Measurements from ENCODE around the gene PDE2A.
A peak's percentile ranks its signal among the peaks of the same experiment; 100 is the strongest.

Gene PDE2A

GRCh38 chr11:72595292-72595684 is 78.9 kb downstream of the PDE2A start:
- H3K27ac ChIP-seq (ENCODE audit: low read depth, low read length): no peak overlapping the region
- H3K9me3 ChIP-seq (ENCODE audit: control insufficient read depth, insufficient read depth, low read depth, low read length): no peaks in the 10 kb centered on the region
- no peaks in the 10 kb centered on the region for H3K36me3 ChIP-seq (ENCODE audit: control insufficient read depth, insufficient read depth, low read length)
- no peak overlapping the region for H3K4me3 ChIP-seq (ENCODE audit: low read depth, low read length)
- no peak overlapping the region for H3K9ac ChIP-seq (ENCODE audit: low read length)
- peaks cover 69% of the 10 kb centered on the region for H3K27me3 ChIP-seq (ENCODE audit: control insufficient read depth, insufficient read depth, low read length)
- peaks cover 36% of the 10 kb centered on the region for H3K4me1 ChIP-seq (ENCODE audit: control insufficient read depth, insufficient read depth, low read length)

GRCh38 chr11:72594493-72595291 is 79.5 kb downstream of the PDE2A start:
- peaks cover 74% of the 10 kb centered on the region for H3K27me3 ChIP-seq (ENCODE audit: control insufficient read depth, insufficient read depth, low read length)
- H3K27ac ChIP-seq (ENCODE audit: low read depth, low read length): no peak overlapping the region
- H3K36me3 ChIP-seq (ENCODE audit: control insufficient read depth, insufficient read depth, low read length): no peaks in the 10 kb centered on the region
- peaks cover 31% of the 10 kb centered on the region for H3K4me1 ChIP-seq (ENCODE audit: control insufficient read depth, insufficient read depth, low read length)
- H3K9ac ChIP-seq (ENCODE audit: low read length): no peak overlapping the region
- H3K9me3 ChIP-seq (ENCODE audit: control insufficient read depth, insufficient read depth, low read depth, low read length): no peaks in the 10 kb centered on the region
- no peak overlapping the region for H3K4me3 ChIP-seq (ENCODE audit: low read depth, low read length)

- peaks cover 25% of the 10 kb centered on the region for H3K4me1 ChIP-seq (ENCODE audit: control insufficient read depth, insufficient read depth, low read length)
- H3K9ac ChIP-seq (ENCODE audit: low read length): no peak overlapping the region
- H3K27me3 ChIP-seq (ENCODE audit: control insufficient read depth, insufficient read depth, low read length): peaks cover 82% of the 10 kb centered on the region
- no peaks in the 10 kb centered on the region for H3K9me3 ChIP-seq (ENCODE audit: control insufficient read depth, insufficient read depth, low read depth, low read length)
- no peaks in the 10 kb centered on the region for H3K36me3 ChIP-seq (ENCODE audit: control insufficient read depth, insufficient read depth, low read length)
- no peak overlapping the region for H3K4me3 ChIP-seq (ENCODE audit: low read depth, low read length)
- H3K27ac ChIP-seq (ENCODE audit: low read depth, low read length): no peak overlapping the region
Measured at GRCh38 chr11:72592698-72593495, 81.3 kb downstream of the PDE2A start.

DNA sequence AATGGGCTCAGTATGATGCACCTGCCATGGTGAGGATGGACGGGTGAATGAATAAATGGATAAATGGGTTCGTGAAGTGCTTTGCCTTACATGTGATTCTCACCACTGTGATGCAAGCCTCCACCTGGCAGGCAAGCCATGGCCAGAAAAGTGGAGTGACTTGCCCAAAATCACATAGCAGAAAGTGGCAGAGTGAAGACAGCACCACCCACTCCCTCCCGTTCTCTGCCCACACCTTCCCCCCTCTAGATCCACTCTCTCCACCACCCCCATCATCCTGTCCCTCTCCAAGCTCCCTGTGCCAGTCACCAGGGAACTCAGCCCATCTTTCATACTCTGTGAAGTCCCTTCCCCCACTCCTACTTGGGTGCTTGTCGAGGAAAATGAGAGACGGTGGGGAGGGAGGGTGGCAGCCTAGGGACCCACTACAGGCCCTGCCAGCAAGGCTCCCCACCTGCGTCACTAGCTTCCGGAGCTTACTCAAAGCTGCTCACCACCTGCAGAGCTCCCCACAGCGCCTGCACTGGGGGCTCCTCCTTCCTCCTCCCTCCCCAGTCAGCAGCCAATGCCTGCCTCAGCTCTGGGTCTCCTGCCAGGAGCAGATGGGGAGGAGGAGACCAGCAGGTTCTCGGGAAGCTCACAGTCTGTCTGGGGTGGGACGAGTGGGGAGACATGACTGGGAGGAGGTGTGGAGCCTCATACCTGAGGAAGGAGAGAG is 82.3 kb downstream of the PDE2A start:
- peaks cover 88% of the 10 kb centered on the region for H3K27me3 ChIP-seq (ENCODE audit: control insufficient read depth, insufficient read depth, low read length)
- H3K4me1 ChIP-seq (ENCODE audit: control insufficient read depth, insufficient read depth, low read length): peaks cover 25% of the 10 kb centered on the region
- no peak overlapping the region for H3K27ac ChIP-seq (ENCODE audit: low read depth, low read length)
- no peaks in the 10 kb centered on the region for H3K9me3 ChIP-seq (ENCODE audit: control insufficient read depth, insufficient read depth, low read depth, low read length)
- no peak overlapping the region for H3K4me3 ChIP-seq (ENCODE audit: low read depth, low read length)
- no peaks in the 10 kb centered on the region for H3K36me3 ChIP-seq (ENCODE audit: control insufficient read depth, insufficient read depth, low read length)
- H3K9ac ChIP-seq (ENCODE audit: low read length): no peak overlapping the region

- Histone ChIP-seq H3K36me3 (ENCODE audit: control insufficient read depth, insufficient read depth, low read length) (no peaks in the 10 kb centered on the region), H3K4me1 (ENCODE audit: control insufficient read depth, insufficient read depth, low read length) (peaks cover 25% of the 10 kb centered on the region), H3K27me3 (ENCODE audit: control insufficient read depth, insufficient read depth, low read length) (peaks cover 94% of the 10 kb centered on the region), H3K4me3 (ENCODE audit: low read depth, low read length) (peak overlapping the region; percentile 56; the same call in 1 of the 2 replicates), H3K9ac (ENCODE audit: low read length) (no peak overlapping the region), H3K9me3 (ENCODE audit: control insufficient read depth, insufficient read depth, low read depth, low read length) (no peaks in the 10 kb centered on the region), H3K27ac (ENCODE audit: low read depth, low read length) (no peak overlapping the region)
Measured at GRCh38 chr11:72591023-72591422, 83.2 kb downstream of the PDE2A start.

GRCh38 chr11:72589802-72590761 is 84.1 kb downstream of the PDE2A start:
- no peaks in the 10 kb centered on the region for H3K36me3 ChIP-seq (ENCODE audit: control insufficient read depth, insufficient read depth, low read length)
- H3K27ac ChIP-seq (ENCODE audit: low read depth, low read length): no peak overlapping the region
- no peak overlapping the region for H3K9ac ChIP-seq (ENCODE audit: low read length)
- no peaks in the 10 kb centered on the region for H3K9me3 ChIP-seq (ENCODE audit: control insufficient read depth, insufficient read depth, low read depth, low read length)
- H3K4me3 ChIP-seq (ENCODE audit: low read depth, low read length): peak overlapping the region; percentile 56
- peaks cover 32% of the 10 kb centered on the region for H3K4me1 ChIP-seq (ENCODE audit: control insufficient read depth, insufficient read depth, low read length)
- peaks cover 100% of the 10 kb centered on the region for H3K27me3 ChIP-seq (ENCODE audit: control insufficient read depth, insufficient read depth, low read length)

DNA sequence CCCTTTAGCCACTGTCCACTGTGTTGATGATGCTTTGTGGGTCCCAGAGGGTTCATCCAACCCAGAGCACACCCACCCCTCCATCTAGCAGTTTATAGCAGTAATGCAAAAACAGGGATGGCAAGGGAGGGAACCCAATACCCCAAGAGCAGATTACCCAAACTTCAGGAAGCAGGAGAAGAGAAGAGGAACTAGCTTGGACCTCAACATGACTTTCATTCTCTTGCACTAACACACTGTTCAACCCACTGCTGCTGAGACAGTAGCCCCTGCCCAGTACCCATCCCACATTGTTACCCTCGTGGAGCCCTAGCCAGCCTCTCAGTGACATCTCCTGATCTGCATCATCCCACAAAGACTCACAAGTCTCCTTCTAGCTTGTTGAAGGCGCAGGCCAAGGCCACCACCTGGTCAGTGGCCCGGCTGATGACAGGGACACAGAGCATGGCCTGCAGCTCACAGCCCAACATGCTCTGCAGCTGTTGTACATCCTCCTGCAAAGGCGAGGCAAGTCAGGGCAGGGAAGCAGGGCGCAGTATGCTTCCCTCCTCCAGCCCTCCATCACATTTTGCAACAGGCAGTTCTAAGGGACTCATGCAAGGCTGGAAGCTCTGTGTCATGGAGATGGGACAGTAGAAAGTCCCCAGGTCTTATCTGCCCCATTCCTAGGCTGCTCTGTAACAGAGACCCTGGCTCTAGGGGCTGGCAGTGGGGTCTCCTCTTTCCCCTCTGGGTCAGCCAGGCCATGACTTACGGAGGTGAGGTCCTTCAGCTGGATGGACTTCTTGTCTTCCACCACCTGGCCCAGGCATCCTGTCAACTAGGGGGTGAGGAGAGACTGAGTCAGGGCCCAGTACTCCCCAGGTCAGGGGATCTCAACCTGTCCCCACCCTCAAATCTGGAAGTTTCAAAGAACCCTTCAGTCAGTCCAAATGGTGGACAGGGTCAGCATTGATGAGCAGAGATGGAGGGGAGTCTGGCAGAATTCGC is 85.5 kb downstream of the PDE2A start:
- Histone ChIP-seq H3K9me3 (ENCODE audit: control insufficient read depth, insufficient read depth, low read depth, low read length) (no peaks in the 10 kb centered on the region), H3K4me3 (ENCODE audit: low read depth, low read length) (no peak overlapping the region), H3K4me1 (ENCODE audit: control insufficient read depth, insufficient read depth, low read length) (peaks cover 28% of the 10 kb centered on the region), H3K27me3 (ENCODE audit: control insufficient read depth, insufficient read depth, low read length) (peaks cover 100% of the 10 kb centered on the region), H3K9ac (ENCODE audit: low read length) (no peak overlapping the region), H3K36me3 (ENCODE audit: control insufficient read depth, insufficient read depth, low read length) (no peaks in the 10 kb centered on the region), H3K27ac (ENCODE audit: low read depth, low read length) (no peak overlapping the region)

DNA sequence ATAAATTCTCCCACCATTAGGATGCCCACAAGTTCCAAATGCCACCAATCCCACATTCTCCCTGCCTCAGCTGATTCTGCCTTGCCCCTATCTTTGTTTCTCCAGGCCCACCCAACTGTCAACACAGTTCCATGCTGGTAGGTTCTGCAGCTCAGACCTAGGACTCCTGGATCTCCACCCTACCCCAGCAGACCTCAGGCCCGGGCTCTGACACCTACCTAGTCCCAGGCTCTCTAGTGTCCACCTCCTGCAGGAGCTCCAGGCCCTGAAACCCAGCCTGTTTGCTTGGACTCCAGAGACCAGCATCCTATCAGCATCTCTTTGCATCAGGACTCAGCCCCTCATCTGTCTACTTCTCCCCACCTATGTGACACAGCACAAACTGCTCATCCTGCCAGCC is 86.5 kb downstream of the PDE2A start:
- H3K27ac ChIP-seq (ENCODE audit: low read depth, low read length): no peak overlapping the region

DNA sequence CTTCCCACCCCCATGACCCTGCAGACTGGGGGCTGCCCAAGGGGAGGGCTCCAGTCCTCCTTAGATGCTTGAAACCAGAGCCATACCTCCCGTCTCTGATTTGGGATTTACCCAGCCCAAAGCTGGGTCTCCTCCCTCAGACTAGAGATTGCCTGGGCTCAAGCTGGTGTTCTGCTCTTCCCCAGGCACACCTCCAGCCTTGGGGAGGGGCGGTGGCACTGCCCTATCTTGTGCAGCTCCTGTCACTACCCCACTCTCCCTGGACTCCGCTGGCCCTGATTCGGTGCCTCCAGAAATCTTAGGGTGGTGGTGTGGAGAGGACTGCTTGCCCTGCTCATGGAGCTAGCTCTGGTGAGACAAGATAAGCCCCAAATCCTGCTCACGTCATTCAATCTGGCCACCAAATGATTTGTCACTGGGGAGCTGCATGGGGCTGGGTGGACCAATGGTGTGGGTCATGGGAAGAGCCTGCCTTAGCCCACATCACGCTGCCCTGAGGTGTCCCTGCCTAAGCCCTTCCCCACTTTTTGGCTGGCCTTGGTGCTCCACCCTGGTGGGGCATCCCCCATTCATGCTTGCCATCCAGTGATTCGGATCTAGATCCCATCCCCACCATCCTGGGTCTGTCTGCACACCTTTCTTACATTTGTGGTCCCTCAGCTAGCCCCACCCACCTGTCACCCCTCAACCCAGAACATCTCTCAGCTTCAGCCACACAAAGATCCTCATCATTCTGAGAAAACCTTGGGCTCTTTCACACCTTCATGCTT is 87.7 kb downstream of the PDE2A start:
- Histone ChIP-seq H3K36me3 (ENCODE audit: control insufficient read depth, insufficient read depth, low read length) (no peaks in the 10 kb centered on the region), H3K9me3 (ENCODE audit: control insufficient read depth, insufficient read depth, low read depth, low read length) (no peaks in the 10 kb centered on the region), H3K9ac (ENCODE audit: low read length) (no peak overlapping the region), H3K4me1 (ENCODE audit: control insufficient read depth, insufficient read depth, low read length) (peaks cover 16% of the 10 kb centered on the region), H3K27me3 (ENCODE audit: control insufficient read depth, insufficient read depth, low read length) (peaks cover 100% of the 10 kb centered on the region), H3K27ac (ENCODE audit: low read depth, low read length) (no peak overlapping the region), H3K4me3 (ENCODE audit: low read depth, low read length) (no peak overlapping the region)

More for the DNA sequence above, 86.5 kb downstream of the PDE2A start:
- Histone ChIP-seq H3K36me3 (ENCODE audit: control insufficient read depth, insufficient read depth, low read length) (no peaks in the 10 kb centered on the region), H3K27me3 (ENCODE audit: control insufficient read depth, insufficient read depth, low read length) (peaks cover 100% of the 10 kb centered on the region), H3K4me3 (ENCODE audit: low read depth, low read length) (no peak overlapping the region), H3K9me3 (ENCODE audit: control insufficient read depth, insufficient read depth, low read depth, low read length) (no peaks in the 10 kb centered on the region), H3K4me1 (ENCODE audit: control insufficient read depth, insufficient read depth, low read length) (peaks cover 28% of the 10 kb centered on the region), H3K9ac (ENCODE audit: low read length) (no peak overlapping the region)

Measured in HUES6 (cell line).